Right kidney (tissue), 1 donor: ENCODE data around the gene NCR3LG1.
"Not testable (repeated sequence)": the region's sequence is repeated elsewhere in the genome, so short reads cannot be mapped to it uniquely, and the experiment has no call there.

Experiments used
- DNase-seq: peaks from one replicate; pipeline ENCODE4 v3.0.0-alpha.2; 2016

NCR3LG1 gene

DNA sequence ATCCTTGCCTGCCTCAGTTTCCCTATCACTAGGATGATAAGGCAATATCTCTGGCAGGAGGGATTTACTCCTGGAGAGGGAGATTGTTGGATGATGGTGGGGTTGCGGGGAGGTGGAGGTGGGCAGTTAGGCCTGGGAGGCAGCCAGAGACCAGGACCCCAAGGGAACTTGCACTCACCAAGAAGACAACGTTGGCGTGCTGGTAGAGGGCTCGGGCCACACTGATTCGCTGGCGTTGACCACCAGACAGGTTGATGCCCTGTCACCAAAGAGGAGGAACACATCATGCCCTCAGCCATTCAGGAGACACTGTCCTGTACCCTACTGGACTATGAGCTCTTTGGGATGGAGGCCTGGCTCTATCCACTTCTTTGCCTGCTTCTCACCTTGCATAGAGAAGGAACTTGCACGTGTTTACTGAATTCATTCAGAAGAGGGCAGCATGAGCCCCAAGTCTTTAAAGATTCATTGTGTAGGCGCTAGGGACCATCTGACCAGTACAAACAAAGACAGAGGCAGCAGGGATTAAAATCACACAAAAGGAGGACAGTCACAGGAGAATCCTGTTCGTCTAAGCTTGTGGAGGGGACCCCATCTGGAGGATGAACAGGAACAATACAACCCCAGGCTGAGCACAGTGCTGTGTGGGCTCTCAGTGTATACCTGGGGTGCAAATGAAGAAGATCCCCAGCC lies 61.0 kb downstream of the NCR3LG1 start:
- no peak for DNase-seq

DNA sequence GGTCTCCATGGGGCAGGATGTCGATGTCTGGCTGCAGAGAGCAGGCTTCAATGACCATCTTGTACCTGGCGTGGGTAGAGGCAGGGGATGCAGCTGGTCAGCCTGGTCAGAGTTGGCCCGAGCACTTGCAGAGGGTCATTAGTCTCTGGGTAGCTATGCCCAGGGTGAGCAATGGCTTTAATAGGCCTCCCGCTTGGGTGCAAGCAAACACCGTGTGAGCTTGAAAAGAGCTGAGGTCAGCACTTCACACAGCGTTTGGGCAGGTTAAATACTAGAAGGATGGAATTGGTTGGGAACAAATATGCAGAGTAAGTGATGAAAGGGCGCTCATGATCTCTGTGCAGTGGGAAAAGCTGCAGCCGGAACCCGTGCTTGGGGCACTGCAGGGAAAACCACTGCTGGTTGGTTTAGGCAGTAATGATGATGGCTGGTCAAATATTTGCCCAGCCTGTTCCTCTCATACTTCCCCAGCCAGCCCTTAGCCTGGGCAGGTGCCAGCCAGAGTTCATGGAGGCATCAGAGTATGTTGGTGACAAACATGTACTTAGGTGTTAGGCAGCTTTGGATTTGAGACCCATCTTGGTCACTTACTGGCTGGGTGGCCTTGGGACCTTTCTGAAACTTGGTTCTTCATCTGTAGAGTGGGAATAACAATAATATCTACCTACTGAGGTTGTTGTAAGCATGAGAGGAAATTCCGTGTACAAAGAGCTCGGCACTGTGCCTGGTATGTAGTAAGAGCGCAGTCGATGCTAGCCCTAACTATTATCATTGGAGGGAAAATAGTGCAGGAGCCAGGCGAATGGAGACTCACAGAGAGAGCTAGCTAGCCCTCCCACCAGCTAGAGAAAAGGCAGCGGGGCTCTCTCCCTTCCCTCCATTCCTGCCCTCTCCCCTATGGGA lies 62.1 kb downstream of the NCR3LG1 start:
- DNase-seq, result no peak

DNA sequence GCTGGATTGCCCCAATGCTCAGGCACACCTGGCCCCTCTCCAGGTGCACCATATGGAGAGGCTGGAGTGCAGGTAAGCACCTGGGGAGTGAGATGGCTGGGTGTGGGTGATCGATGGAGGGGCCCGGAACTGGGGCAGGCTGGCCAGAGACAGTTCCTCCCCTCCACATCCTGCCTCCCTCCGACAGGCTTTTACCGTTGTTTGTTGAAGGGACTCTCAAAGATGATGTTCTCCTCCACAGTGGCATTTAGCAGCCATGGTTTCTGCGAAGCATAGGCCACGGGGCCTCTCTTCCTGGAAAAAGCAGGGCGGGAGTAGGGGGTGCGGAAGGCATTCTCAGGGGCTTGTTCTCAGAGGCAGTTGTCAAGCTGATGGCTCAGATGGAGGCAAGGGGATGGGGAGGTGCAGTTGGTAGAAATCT lies 62.7 kb downstream of the NCR3LG1 start:
- DNase-seq, result no peak

DNA sequence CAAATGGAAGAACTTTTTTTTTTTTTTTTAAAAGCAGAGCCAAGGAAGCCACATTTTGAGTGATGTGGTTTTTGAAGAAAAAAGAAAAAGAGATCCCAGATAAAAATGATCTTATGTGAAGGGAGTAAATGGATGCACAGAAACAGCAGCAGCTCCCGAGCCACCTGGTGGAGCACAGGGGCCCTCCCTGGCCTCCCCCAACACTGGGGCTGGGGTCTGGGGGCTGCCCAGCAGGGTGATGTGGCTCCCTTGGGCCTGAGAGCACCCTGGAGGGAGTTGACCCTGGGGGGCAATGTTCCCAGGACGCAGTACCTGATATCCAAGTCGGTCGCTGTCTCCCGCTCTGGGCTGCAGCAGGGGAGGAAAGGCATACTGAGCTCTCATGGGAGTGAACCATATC lies 63.4 kb downstream of the NCR3LG1 start:
- no peak for DNase-seq

DNA sequence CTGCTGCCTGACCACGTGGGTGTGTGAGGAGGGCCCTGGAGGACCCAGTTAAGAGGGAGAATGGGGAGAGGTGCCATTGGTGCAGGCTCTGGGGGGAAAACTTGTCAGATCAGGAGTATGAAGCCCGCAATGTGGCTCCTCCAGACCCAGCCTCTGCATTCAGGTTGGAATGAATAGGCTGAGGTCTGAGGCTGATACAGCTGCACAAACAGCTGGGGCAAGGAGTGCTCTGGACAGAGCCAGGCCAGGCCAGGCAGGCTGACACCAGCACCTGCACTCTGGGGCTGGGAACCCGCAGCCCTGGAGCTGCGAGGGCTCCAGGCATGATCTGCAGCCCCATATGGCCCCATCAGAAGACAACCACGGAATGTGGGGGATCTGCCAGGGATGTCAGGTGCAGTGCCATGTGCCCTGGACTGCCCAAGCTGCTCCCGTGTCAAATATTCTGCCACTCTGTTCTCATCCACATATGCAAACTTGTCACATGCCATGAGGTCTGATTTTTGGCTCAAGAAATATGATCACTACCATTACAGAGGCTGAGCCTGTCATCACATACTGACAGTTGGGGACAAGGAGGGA lies 64.0 kb downstream of the NCR3LG1 start:
- no peak for DNase-seq

DNA sequence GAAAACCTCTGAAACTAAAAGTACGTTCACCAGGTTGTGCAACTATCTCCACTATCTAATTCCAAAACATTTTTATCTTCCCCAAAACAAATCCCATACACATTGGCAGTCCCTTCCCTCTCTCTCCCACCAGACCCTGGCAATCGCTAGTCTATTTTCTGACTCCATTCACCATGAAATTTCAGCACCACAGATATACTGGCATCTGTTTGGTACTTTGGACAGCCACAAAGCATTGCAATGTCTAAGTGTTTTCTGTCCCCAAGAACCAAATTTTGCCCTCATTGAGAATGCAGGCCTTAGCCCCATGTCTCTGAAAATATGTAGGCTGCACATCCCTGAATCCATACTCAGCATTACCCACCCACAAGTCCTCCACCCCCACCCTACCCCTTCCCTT lies 64.9 kb downstream of the NCR3LG1 start:
- no peak for DNase-seq

DNA sequence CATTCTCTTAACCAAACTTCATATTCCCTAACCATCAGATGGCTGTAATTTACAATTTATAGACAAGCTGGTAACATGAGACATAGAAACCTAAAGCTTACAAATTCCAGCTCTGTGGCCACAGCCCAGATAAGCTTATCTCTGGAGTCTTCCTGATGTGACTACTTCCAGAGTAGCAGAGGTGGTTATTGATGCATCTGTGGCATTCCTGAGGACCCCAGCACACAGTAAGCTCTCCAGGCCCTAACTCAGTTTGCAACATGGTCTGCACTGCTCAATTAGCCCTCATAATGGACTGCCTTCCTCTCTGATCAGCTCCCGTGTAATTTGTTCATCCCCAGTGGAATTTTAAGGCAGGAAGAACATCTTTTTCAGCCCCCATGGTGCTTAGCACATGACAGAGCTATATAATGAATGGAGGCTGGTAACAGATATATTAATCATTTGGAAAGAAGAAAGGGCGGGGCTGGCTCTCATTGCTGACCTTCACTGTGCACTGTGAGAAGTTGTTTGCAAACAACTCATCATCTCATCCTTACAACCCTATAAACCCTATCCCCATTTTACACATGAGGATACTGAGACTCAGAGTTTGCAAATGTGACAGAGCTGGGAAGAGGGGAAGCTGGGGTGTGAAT lies 67.0 kb downstream of the NCR3LG1 start:
- DNase-seq, result no peak

DNA sequence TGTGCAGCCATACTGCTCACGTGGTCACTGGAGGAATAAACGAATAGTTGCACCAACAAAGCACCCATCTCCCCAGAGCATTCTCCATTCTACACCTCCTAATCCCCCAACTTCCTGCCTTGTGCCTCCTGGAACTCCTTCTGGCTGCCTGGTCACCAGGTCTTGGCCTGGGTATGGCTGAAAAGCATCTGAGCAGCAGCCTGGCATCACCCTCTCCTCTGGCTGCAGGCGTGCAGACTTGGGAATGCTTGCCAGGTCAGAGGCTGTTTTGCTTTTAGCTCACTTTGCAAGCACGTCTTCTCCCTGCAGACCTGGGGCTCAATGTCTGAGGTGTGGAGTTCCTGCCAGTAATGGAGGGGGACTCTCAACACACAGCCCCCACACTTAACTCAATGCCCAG lies 70.2 kb downstream of the NCR3LG1 start:
- no peak for DNase-seq

DNA sequence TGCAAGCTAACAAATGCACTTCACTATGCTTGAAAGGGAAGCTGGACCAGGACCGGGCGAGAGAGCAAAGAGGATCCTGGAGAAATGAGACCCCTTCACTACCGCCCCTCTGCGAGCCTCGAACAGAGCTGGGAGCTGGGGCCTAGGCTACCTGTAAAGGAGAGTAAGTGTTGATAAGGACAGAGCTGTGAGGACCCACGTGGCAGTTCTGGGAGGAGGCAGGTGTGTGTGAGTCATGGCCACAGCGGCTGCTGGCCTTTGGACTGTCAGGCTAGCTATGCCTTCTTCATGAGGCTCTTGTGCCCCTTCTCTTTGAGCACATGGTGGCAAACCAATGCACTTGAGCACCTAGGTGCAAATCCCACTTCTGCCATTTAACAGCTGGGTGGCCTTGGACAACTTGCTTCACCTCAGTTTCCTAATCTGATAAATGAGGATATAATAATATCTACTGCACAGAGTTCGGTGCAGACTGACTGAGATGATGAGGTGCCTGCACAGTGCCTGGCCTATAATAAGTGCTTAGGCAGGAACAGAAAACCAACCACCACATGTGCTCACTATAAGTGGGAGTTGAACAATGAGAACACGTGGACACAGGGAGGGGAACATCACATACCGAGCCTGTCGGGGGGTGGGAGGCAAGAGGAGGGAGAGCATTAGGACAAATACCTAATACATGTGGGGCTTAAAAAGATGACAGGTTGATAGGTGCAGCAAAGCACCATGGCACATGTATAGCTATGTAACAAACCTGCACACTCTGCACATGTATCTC lies 72.1 kb downstream of the NCR3LG1 start:
- no peak for DNase-seq

DNA sequence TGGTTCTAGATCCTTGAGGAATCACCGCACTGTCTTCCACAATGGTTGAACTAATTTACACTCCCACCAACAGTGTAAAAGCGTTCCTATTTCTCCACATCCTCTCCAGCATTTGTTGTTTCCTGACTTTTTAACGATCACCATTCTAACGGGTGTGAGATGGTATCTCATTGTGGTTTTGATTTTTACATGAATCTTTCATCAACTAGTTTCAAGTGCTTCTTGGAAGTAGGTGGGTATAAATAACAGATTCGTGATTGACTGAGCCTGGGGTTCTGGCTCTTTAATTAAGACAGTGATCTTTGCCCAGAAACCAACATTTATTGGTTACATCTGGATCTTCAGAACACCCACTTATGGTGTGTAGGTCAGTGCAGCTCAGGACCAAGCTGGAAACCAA lies 74.6 kb downstream of the NCR3LG1 start:
- DNase-seq, result not testable (repeated sequence)
